ENCODE results near the gene NPC1. TPM values are rescaled to one million over a fixed set of nuclear protein-coding genes. Genes with fewer than 3 reads are reported as not detected.
A peak's percentile ranks its signal among the peaks of the same experiment; 100 is the strongest.

The NPC1 gene
- total and polyA plus RNA-seq, 4 donors, result 9.5 to 46.7 (median 27.3) TPM

GRCh38 chr18:23556145-23556780, 30.0 kb downstream of the NPC1 start (continued):
- TF ChIP-seq ZBTB33 (IDR thresholded peaks at IDR 0.05), result no peak
- TF ChIP-seq FOXA2 (IDR thresholded peaks at IDR 0.05), result no peak
- TF ChIP-seq NR2F2 (IDR thresholded peaks at IDR 0.05), result no peak
- no peak for TF ChIP-seq CTCF (IDR thresholded peaks at IDR 0.05; ENCODE audit: low read depth, low read length, missing input control)
- peak; percentile 79 for TF ChIP-seq SP1 (IDR thresholded peaks at IDR 0.05)
- no peak for TF ChIP-seq JUND (IDR thresholded peaks at IDR 0.05)
- peak in 1 of 2 donors; percentile 28 for TF ChIP-seq GABPA (IDR thresholded peaks at IDR 0.05 in 1 of 2, conservative IDR thresholded peaks at IDR 0.05 in 1 of 2)
- no peak for TF ChIP-seq MAX (IDR thresholded peaks at IDR 0.05)

- Histone ChIP-seq H3K36me3 (ENCODE audit: control insufficient read depth in 4 of 4, insufficient read depth in 3 of 4, low read depth in 1 of 4, low read length in 3 of 4) (peaks cover 2 to 59% (median 43%) of the 10 kb centered on the region in 4 donors), H3K9ac (ENCODE audit: low read depth in 1 of 2, low read length in 2 of 2) (no peak overlapping the region), H3K27me3 (ENCODE audit: control insufficient read depth in 4 of 4, insufficient read depth in 4 of 4, low read length in 3 of 4) (no peaks in the 10 kb centered on the region), H3K4me1 (ENCODE audit: control insufficient read depth in 4 of 4, insufficient read depth in 4 of 4, low read length in 3 of 4) (peaks cover 0 to 3% (median 0%) of the 10 kb centered on the region in 4 donors), H3K27ac (ENCODE audit: low read depth in 1 of 2, low read length in 2 of 2) (no peak overlapping the region), H3K9me3 (ENCODE audit: control insufficient read depth in 4 of 4, low read length in 3 of 4) (no peaks in the 10 kb centered on the region), H3K4me3 (ENCODE audit: low read depth in 1 of 3, low read length in 3 of 3) (no peak overlapping the region)
- TF ChIP-seq CTCF (IDR thresholded peaks at IDR 0.05; ENCODE audit: low read depth, low read length, missing input control), result no peak
- TF ChIP-seq FOXA2 (IDR thresholded peaks at IDR 0.05), result no peak
- TF ChIP-seq HNF4A (conservative IDR thresholded peaks at IDR 0.05), result no peak
- TF ChIP-seq REST (IDR thresholded peaks at IDR 0.05), result no peak
- no peak for TF ChIP-seq RAD21 (IDR thresholded peaks at IDR 0.05)
- TF ChIP-seq JUND (IDR thresholded peaks at IDR 0.05), result no peak
- TF ChIP-seq ZBTB33 (IDR thresholded peaks at IDR 0.05), result no peak
- TF ChIP-seq SP1 (IDR thresholded peaks at IDR 0.05), result no peak
- no peak for TF ChIP-seq YY1 (IDR thresholded peaks at IDR 0.05)
- TF ChIP-seq GABPA (IDR thresholded peaks at IDR 0.05 in 1 of 2, conservative IDR thresholded peaks at IDR 0.05 in 1 of 2), result no peak
- no peak for TF ChIP-seq EGR1 (IDR thresholded peaks at IDR 0.05; ENCODE audit: low read depth in 2 of 2)
- TF ChIP-seq MAX (IDR thresholded peaks at IDR 0.05), result no peak
- TF ChIP-seq HNF4G (IDR thresholded peaks at IDR 0.05), result no peak
- 92% methylated on average over 6 of the region's 6 CpGs for WGBS
- DNase-seq (ENCODE audit: low spot score), result no peak
These were observed 32.4 kb downstream of the NPC1 start for GRCh38 chr18:23553887-23554286.

All from liver (tissue), 9 donors.